GM23338 (cell line): ENCODE data around the gene SLC25A48. TPM values are rescaled to one million over a fixed set of nuclear protein-coding genes. Genes with fewer than 3 reads are reported as not detected.

Source experiments
- ATAC-seq: fragments of 200-7000 bp; cut with Tn5 transposase; 3 replicates; pipeline ENCODE4 v1.9.1; 2020
- DNase-seq: peaks from one replicate; pipeline ENCODE4 v3.0.0-alpha.2; 2015; ENCODE audit warnings: low spot score
- H2AFZ ChIP-seq: fragments of 200-600 bp; sonication (generic); 2 replicates; pipeline ENCODE4 v1.8.0; 2016; ENCODE audit warnings: antibody characterized with exemption, mild to moderate bottlenecking, moderate library complexity
- H3F3A ChIP-seq: fragments of 200-600 bp; sonication (generic); replicated peaks from 2 replicates; pipeline ENCODE4 v1.8.0; 2017; ENCODE audit warnings: antibody characterized with exemption, mixed run types, low read depth
- H3K27ac ChIP-seq: fragments of 200-600 bp; sonication (generic); 2 replicates; pipeline ENCODE4 v1.6.1; 2016; ENCODE audit warnings: low read depth
- H3K27me3 ChIP-seq: fragments of 200-600 bp; sonication (generic); 2 replicates; pipeline ENCODE4 v1.8.0; 2016; ENCODE audit warnings: mild to moderate bottlenecking, mixed run types, moderate library complexity; ENCODE audit not compliant: insufficient read depth
- H3K36me3 ChIP-seq: fragments of 200-600 bp; sonication (generic); 2 replicates; pipeline ENCODE4 v1.8.0; 2016; ENCODE audit warnings: mild to moderate bottlenecking; ENCODE audit not compliant: insufficient read depth
- H3K4me1 ChIP-seq: fragments of 200-600 bp; sonication (generic); 2 replicates; pipeline ENCODE4 v1.8.0; 2016; ENCODE audit warnings: mild to moderate bottlenecking, moderate library complexity; ENCODE audit not compliant: insufficient read depth
- H3K4me2 ChIP-seq: fragments of 200-600 bp; sonication (generic); 2 replicates; pipeline ENCODE4 v1.7.1; 2017; ENCODE audit warnings: mixed run types
- H3K4me3 ChIP-seq: fragments of 200-600 bp; sonication (generic); 2 replicates; pipeline ENCODE4 v1.6.1; 2016; ENCODE audit warnings: mixed run types
- H3K79me2 ChIP-seq: fragments of 200-600 bp; sonication (generic); replicated peaks from 2 replicates; pipeline ENCODE4 v1.8.0; 2017; ENCODE audit warnings: mild to moderate bottlenecking; ENCODE audit not compliant: insufficient read depth
- H3K9me2 ChIP-seq: fragments of 200-600 bp; sonication (generic); 2 replicates; pipeline ENCODE4 v1.8.0; 2017; ENCODE audit not compliant: insufficient read depth
- H4K20me1 ChIP-seq: fragments of 200-600 bp; sonication (generic); replicated peaks from 2 replicates; pipeline ENCODE4 v1.8.0; 2017; ENCODE audit warnings: mild to moderate bottlenecking; ENCODE audit not compliant: insufficient read depth
- H3K27ac Mint-ChIP-seq: 2 replicates; pipeline ENCODE4 v1.8.0; 2020; ENCODE audit warnings: inconsistent platforms, mild to moderate bottlenecking, moderate library complexity, mixed read lengths
- H3K27me3 Mint-ChIP-seq: 3 replicates; pipeline ENCODE4 v1.8.0; 2022; ENCODE audit warnings: low read depth, mild to moderate bottlenecking, moderate library complexity, mixed read lengths, inconsistent platforms; ENCODE audit not compliant: insufficient read depth, poor library complexity
- H3K36me3 Mint-ChIP-seq: 3 replicates; pipeline ENCODE4 v1.8.0; 2021; ENCODE audit warnings: low read depth, mild to moderate bottlenecking, inconsistent platforms, moderate library complexity, mixed read lengths
- H3K4me1 Mint-ChIP-seq: 3 replicates; pipeline ENCODE4 v1.8.0; 2020; ENCODE audit warnings: mild to moderate bottlenecking, inconsistent platforms, mixed read lengths
- H3K4me3 Mint-ChIP-seq: 3 replicates; pipeline ENCODE4 v1.8.0; 2021; ENCODE audit warnings: moderate library complexity, mild to moderate bottlenecking, inconsistent platforms, mixed read lengths
- H3K9me3 Mint-ChIP-seq: 3 replicates; pipeline ENCODE4 v1.8.0; 2020; ENCODE audit warnings: moderate library complexity, mild to moderate bottlenecking, inconsistent platforms, mixed read lengths
- CREB1 ChIP-seq: fragments of 250-450 bp; sonication (Bioruptor Pico); IDR thresholded peaks from 2 replicates; pipeline ENCODE4 v1.5.0; 2020; ENCODE audit warnings: low read depth, mild to moderate bottlenecking, moderate library complexity
- EZH2 ChIP-seq: fragments of 200-600 bp; sonication (generic); IDR thresholded peaks from one replicate; pipeline ENCODE4 v1.8.0; 2017; ENCODE audit warnings: antibody characterized with exemption, mild to moderate bottlenecking, low read depth; ENCODE audit not compliant: unreplicated experiment
- EZH2phosphoT487 ChIP-seq: fragments of 200-600 bp; sonication (generic); IDR thresholded peaks from one replicate; pipeline ENCODE4 v1.8.1; 2018; ENCODE audit warnings: antibody characterized with exemption; ENCODE audit not compliant: unreplicated experiment
- JUNB ChIP-seq: IDR thresholded peaks from one replicate; pipeline ENCODE4 v1.6.1; 2016; ENCODE audit warnings: antibody characterized with exemption; ENCODE audit not compliant: unreplicated experiment
- POLR2AphosphoS5 ChIP-seq: IDR thresholded peaks from 2 replicates; pipeline ENCODE4 v1.6.1; 2016; ENCODE audit warnings: antibody characterized with exemption, low read depth
- STAT1 ChIP-seq: IDR thresholded peaks from one replicate; pipeline ENCODE4 v1.6.1; 2016; ENCODE audit warnings: antibody characterized with exemption; ENCODE audit not compliant: unreplicated experiment
- ZNF114 ChIP-seq: fragments of 250-450 bp; sonication (Bioruptor Pico); IDR thresholded peaks from 2 replicates; pipeline ENCODE4 v1.5.0; 2020; ENCODE audit warnings: mild to moderate bottlenecking, moderate library complexity
- ZNF331 ChIP-seq: fragments of 250-450 bp; sonication (Bioruptor Pico); IDR thresholded peaks from 2 replicates; pipeline ENCODE4 v1.5.0; 2020; ENCODE audit warnings: low read depth, mild to moderate bottlenecking, moderate library complexity
- polyA plus RNA-seq: library from polyadenylated mRNA; unstranded; fragments of >200 nt; fragmentation: Nextera tagmentation; extraction: Ambion mirVana; gene quantifications from 2 replicates; pipeline ENCODE4 v1.2.1, GENCODE V29; 2016
- total RNA-seq: library from RNA; depleted of rRNA; stranded (reverse); fragments of >200 nt; shearing (Covaris generic); gene quantifications from 2 replicates; pipeline ENCODE4 v1.2.3, GENCODE V29; 2014
- TF ChIP-seq, protein P1 (sequence below): fragments of 250-450 bp; sonication (Bioruptor Pico); IDR thresholded peaks from 2 replicates; pipeline ENCODE4 v1.5.0; 2020; ENCODE audit warnings: mild to moderate bottlenecking, moderate library complexity
- TF ChIP-seq, protein P2 (sequence below): IDR thresholded peaks from 2 replicates; pipeline ENCODE4 v1.6.1; 2016; ENCODE audit warnings: antibody characterized with exemption

The SLC25A48 gene
- total and polyA plus RNA-seq, 2 experiments from 2014 or later, result 1.1 to 1.5 TPM

DNA sequence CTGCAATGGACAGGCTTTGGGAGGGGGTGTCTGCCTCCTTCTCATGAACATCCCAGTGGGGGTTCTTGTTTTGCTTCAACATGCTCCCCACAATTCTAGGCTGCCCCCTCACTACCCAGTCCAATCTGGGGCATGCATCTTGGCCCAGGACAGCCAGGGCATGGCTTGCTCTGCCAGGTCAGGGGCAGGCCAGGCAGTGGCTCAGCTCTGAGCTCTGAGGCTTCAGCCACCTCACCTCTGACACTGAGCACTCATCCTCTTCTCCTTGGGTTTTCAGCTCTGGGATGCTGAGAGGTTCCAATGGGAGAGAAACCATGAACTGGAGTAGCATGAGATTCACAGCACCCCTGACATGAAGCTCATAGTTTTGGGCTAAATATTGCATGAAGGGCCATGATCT is 11.8 kb downstream of the SLC25A48 start:
- no peak for TF ChIP-seq EZH2phosphoT487
- no peak for TF ChIP-seq JUNB
- TF ChIP-seq ZNF331 (CRISPR knock-in tag), result no peak
- TF ChIP-seq ZNF114 (CRISPR knock-in tag), result no peak
- TF ChIP-seq EZH2, result no peak
- TF ChIP-seq, protein P1, sequence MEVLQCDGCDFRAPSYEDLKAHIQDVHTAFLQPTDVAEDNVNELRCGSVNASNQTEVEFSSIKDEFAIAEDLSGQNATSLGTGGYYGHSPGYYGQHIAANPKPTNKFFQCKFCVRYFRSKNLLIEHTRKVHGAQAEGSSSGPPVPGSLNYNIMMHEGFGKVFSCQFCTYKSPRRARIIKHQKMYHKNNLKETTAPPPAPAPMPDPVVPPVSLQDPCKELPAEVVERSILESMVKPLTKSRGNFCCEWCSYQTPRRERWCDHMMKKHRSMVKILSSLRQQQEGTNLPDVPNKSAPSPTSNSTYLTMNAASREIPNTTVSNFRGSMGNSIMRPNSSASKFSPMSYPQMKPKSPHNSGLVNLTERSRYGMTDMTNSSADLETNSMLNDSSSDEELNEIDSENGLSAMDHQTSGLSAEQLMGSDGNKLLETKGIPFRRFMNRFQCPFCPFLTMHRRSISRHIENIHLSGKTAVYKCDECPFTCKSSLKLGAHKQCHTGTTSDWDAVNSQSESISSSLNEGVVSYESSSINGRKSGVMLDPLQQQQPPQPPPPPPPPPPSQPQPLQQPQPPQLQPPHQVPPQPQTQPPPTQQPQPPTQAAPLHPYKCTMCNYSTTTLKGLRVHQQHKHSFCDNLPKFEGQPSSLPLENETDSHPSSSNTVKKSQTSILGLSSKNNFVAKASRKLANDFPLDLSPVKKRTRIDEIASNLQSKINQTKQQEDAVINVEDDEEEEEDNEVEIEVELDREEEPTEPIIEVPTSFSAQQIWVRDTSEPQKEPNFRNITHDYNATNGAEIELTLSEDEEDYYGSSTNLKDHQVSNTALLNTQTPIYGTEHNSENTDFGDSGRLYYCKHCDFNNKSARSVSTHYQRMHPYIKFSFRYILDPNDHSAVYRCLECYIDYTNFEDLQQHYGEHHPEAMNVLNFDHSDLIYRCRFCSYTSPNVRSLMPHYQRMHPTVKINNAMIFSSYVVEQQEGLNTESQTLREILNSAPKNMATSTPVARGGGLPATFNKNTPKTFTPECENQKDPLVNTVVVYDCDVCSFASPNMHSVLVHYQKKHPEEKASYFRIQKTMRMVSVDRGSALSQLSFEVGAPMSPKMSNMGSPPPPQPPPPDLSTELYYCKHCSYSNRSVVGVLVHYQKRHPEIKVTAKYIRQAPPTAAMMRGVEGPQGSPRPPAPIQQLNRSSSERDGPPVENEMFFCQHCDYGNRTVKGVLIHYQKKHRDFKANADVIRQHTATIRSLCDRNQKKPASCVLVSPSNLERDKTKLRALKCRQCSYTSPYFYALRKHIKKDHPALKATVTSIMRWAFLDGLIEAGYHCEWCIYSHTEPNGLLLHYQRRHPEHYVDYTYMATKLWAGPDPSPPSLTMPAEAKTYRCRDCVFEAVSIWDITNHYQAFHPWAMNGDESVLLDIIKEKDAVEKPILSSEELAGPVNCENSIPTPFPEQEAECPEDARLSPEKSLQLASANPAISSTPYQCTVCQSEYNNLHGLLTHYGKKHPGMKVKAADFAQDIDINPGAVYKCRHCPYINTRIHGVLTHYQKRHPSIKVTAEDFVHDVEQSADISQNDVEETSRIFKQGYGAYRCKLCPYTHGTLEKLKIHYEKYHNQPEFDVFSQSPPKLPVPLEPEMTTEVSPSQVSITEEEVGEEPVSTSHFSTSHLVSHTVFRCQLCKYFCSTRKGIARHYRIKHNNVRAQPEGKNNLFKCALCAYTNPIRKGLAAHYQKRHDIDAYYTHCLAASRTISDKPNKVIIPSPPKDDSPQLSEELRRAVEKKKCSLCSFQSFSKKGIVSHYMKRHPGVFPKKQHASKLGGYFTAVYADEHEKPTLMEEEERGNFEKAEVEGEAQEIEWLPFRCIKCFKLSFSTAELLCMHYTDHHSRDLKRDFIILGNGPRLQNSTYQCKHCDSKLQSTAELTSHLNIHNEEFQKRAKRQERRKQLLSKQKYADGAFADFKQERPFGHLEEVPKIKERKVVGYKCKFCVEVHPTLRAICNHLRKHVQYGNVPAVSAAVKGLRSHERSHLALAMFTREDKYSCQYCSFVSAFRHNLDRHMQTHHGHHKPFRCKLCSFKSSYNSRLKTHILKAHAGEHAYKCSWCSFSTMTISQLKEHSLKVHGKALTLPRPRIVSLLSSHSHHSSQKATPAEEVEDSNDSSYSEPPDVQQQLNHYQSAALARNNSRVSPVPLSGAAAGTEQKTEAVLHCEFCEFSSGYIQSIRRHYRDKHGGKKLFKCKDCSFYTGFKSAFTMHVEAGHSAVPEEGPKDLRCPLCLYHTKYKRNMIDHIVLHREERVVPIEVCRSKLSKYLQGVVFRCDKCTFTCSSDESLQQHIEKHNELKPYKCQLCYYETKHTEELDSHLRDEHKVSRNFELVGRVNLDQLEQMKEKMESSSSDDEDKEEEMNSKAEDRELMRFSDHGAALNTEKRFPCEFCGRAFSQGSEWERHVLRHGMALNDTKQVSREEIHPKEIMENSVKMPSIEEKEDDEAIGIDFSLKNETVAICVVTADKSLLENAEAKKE (CRISPR knock-in tag), result no peak
- no peak for TF ChIP-seq POLR2AphosphoS5
- no peak for TF ChIP-seq STAT1
- TF ChIP-seq CREB1, result no peak
- TF ChIP-seq, protein P2, sequence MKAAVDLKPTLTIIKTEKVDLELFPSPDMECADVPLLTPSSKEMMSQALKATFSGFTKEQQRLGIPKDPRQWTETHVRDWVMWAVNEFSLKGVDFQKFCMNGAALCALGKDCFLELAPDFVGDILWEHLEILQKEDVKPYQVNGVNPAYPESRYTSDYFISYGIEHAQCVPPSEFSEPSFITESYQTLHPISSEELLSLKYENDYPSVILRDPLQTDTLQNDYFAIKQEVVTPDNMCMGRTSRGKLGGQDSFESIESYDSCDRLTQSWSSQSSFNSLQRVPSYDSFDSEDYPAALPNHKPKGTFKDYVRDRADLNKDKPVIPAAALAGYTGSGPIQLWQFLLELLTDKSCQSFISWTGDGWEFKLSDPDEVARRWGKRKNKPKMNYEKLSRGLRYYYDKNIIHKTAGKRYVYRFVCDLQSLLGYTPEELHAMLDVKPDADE, result no peak
- no peak overlapping the region for H3K27ac ChIP-seq
- no peaks in the 10 kb centered on the region for H4K20me1 ChIP-seq
- H3K27me3 ChIP-seq, result no peaks in the 10 kb centered on the region
- no peak for ATAC-seq
- H3F3A ChIP-seq, result no peaks in the 10 kb centered on the region
- H3K36me3 ChIP-seq, result no peaks in the 10 kb centered on the region
- no peak overlapping the region for H2AFZ ChIP-seq
- no peaks in the 10 kb centered on the region for H3K9me3 Mint-ChIP-seq
- H3K9me2 ChIP-seq, result no peaks in the 10 kb centered on the region
- H3K4me1 ChIP-seq, result no peaks in the 10 kb centered on the region
- H3K4me3 ChIP-seq, result no peak overlapping the region
- no peak overlapping the region for H3K4me2 ChIP-seq
- no peaks in the 10 kb centered on the region for H3K79me2 ChIP-seq
- H3K4me1 Mint-ChIP-seq, result no peaks in the 10 kb centered on the region
- H3K27me3 Mint-ChIP-seq, result peaks cover 6% of the 10 kb centered on the region
- H3K36me3 Mint-ChIP-seq, result no peaks in the 10 kb centered on the region
- no peak overlapping the region for H3K27ac Mint-ChIP-seq
- H3K4me3 Mint-ChIP-seq, result no peak overlapping the region
- no peak for DNase-seq
